NCI-H2196 treated with DMSO at 0.1 percent for 48 hours (cell line): Measurements from ENCODE around the gene SOX8.

Experiments used
- DNase-seq: peaks from one replicate; lab custom pipeline; 2025; ENCODE audit not compliant: unreplicated experiment; lab: John Stamatoyannopoulos, UW

The SOX8 gene

GRCh38 chr16:986411-986810 lies 4.8 kb downstream of the SOX8 start:
- no peak for DNase-seq

- no peak for DNase-seq
Measured at GRCh38 chr16:986925-987582, 5.5 kb downstream of the SOX8 start.

- no peak for DNase-seq
Measured at GRCh38 chr16:987906-988305, 6.3 kb downstream of the SOX8 start.

GRCh38 chr16:988471-989353 lies 7.1 kb downstream of the SOX8 start:
- DNase-seq: no peak

- no peak for DNase-seq
Measured at GRCh38 chr16:989354-989814, 7.8 kb downstream of the SOX8 start.

GRCh38 chr16:990516-991291 lies 9.1 kb downstream of the SOX8 start:
- no peak for DNase-seq

GRCh38 chr16:991345-991744 lies 9.8 kb downstream of the SOX8 start:
- no peak for DNase-seq

- DNase-seq: no peak
Measured at GRCh38 chr16:991773-992172, 10.2 kb downstream of the SOX8 start.

- no peak for DNase-seq
Measured at GRCh38 chr16:993731-994130, 12.2 kb downstream of the SOX8 start.

GRCh38 chr16:995087-995486 lies 13.5 kb downstream of the SOX8 start:
- DNase-seq: no peak

- DNase-seq: no peak
Measured at GRCh38 chr16:995783-996182, 14.2 kb downstream of the SOX8 start.

GRCh38 chr16:996681-997080 lies 15.1 kb downstream of the SOX8 start:
- DNase-seq: no peak

- no peak for DNase-seq
Measured at GRCh38 chr16:997440-998051, 16.0 kb downstream of the SOX8 start.

- DNase-seq: no peak
Measured at GRCh38 chr16:998211-998610, 16.6 kb downstream of the SOX8 start.

GRCh38 chr16:998615-999014 lies 17.0 kb downstream of the SOX8 start:
- no peak for DNase-seq

- DNase-seq: no peak
Measured at GRCh38 chr16:999677-1000076, 18.1 kb downstream of the SOX8 start.

GRCh38 chr16:1000608-1001007 lies 19.0 kb downstream of the SOX8 start:
- no peak for DNase-seq

- no peak for DNase-seq
Measured at GRCh38 chr16:1001096-1001495, 19.5 kb downstream of the SOX8 start.

GRCh38 chr16:1002399-1003166 lies 21.0 kb downstream of the SOX8 start:
- no peak for DNase-seq
